ENCODE data around the gene SURF4.

DNA sequence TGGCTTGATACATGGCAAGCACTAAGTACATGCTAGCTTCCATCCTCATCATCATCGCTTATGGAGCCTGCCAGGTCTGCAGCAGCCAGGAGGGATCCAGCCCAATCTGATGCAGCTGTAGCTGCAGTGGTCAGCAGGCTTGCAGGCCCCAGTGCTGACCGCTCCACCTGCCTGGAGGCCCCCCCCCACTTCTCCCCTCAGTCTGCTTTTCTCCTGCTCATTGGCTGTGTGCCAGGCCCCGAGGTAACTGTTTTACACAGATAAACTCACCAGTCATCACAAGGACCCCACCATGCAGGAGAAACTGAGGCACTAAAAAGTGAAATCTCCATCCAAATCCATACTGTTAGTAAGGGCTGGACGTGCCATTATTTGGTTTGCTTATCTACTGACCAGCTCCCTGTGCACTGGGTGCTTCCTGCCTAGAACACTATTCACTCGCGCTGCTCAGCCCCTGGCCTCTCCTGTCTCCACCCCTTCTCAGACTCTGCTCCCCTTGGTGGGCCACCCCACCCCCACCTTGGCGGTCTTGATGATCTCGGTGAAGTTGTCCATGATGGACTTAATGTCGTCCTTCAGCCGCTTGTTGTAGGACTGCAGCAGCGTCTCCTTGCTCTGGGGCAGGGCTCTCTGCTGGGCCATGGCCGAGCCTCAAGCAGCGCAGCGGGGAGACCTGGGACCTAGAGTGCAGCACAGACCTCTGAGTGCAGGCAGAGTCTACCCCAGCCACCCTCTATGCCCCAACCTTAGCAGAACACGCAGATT lies 29.7 kb downstream of the SURF4 start:
- TF ChIP-seq, protein P1, sequence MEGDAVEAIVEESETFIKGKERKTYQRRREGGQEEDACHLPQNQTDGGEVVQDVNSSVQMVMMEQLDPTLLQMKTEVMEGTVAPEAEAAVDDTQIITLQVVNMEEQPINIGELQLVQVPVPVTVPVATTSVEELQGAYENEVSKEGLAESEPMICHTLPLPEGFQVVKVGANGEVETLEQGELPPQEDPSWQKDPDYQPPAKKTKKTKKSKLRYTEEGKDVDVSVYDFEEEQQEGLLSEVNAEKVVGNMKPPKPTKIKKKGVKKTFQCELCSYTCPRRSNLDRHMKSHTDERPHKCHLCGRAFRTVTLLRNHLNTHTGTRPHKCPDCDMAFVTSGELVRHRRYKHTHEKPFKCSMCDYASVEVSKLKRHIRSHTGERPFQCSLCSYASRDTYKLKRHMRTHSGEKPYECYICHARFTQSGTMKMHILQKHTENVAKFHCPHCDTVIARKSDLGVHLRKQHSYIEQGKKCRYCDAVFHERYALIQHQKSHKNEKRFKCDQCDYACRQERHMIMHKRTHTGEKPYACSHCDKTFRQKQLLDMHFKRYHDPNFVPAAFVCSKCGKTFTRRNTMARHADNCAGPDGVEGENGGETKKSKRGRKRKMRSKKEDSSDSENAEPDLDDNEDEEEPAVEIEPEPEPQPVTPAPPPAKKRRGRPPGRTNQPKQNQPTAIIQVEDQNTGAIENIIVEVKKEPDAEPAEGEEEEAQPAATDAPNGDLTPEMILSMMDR (IDR thresholded peaks at IDR 0.05): no peak
- TF ChIP-seq EZH2 (IDR thresholded peaks at IDR 0.05; ENCODE audit: borderline replicate concordance, insufficient read depth, low read depth, low read length, poor library complexity, severe bottlenecking): no peak
